GM12864 (cell line): Measurements from ENCODE around the gene AKAP11.
A peak's percentile ranks its signal among the peaks of the same experiment; 100 is the strongest.

Experiments used
- DNase-seq: peaks from one replicate; pipeline ENCODE4 v3.0.0-alpha.2; 2011; ENCODE audit warnings: low read depth
- H3K4me3 ChIP-seq: 2 replicates; pipeline ENCODE4 v1.5.1; 2011; ENCODE audit warnings: mild to moderate bottlenecking, low read depth, low read length, control low read depth
- TF ChIP-seq, protein P1 (sequence below): IDR thresholded peaks from 2 replicates; pipeline ENCODE4 v1.5.1; 2011; ENCODE audit warnings: low read depth, mild to moderate bottlenecking, moderate library complexity, low read length, control low read depth, inconsistent platforms; ENCODE audit errors: missing control alignments

AKAP11 gene

DNA sequence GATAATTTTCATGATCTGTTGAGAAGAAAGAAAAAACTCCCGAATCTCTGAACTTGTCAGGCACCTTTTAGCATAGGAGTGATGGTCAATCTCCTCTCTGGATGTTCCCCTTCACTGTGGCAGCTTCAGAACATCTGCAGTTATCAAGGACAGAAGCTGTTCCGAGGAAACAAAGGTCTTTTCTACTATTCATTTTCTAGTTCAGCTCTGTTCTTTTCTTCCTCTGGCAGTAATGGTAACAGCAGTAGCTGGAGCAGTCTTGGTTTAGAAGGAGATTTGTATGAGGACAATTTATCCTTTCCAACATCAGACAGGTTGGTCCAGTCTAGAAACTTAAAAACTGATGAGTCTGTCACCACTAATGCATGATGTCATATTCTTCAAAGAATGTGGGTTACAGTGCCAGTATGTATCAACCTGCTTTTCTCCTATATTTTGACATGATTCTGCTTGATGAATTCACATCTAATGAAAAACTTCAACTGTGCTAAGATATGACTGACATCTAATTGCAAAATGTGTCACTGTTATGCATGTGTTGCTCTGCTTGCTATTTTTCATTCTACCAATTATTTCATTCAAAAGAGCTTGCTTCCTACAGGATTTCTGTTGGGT is 41.0 kb downstream of the AKAP11 start:
- TF ChIP-seq, protein P1, sequence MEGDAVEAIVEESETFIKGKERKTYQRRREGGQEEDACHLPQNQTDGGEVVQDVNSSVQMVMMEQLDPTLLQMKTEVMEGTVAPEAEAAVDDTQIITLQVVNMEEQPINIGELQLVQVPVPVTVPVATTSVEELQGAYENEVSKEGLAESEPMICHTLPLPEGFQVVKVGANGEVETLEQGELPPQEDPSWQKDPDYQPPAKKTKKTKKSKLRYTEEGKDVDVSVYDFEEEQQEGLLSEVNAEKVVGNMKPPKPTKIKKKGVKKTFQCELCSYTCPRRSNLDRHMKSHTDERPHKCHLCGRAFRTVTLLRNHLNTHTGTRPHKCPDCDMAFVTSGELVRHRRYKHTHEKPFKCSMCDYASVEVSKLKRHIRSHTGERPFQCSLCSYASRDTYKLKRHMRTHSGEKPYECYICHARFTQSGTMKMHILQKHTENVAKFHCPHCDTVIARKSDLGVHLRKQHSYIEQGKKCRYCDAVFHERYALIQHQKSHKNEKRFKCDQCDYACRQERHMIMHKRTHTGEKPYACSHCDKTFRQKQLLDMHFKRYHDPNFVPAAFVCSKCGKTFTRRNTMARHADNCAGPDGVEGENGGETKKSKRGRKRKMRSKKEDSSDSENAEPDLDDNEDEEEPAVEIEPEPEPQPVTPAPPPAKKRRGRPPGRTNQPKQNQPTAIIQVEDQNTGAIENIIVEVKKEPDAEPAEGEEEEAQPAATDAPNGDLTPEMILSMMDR: no peak
- H3K4me3 ChIP-seq: no peak overlapping the region
- DNase-seq: no peak

DNA sequence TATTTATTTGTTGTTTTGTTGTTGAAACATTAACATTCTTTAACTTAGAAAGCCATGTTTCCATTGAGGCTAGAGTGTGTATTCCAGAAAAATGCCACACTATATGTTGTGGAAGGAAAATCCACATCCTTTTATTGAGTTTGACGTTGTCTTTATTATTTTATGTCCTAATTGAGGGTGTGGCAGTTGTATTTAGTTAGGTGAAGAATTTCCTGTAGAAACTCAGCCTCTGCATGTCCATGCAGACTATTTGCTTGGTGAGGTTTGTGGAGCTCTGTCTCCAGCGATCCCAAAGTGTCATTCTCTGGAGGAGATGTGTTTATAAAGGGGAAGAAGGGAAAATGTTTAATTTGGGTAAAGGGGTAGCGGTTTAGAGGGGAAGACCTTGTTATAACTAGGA is 46.6 kb downstream of the AKAP11 start:
- DNase-seq: no peak
- H3K4me3 ChIP-seq: no peak overlapping the region
- TF ChIP-seq, protein P1: no peak

DNA sequence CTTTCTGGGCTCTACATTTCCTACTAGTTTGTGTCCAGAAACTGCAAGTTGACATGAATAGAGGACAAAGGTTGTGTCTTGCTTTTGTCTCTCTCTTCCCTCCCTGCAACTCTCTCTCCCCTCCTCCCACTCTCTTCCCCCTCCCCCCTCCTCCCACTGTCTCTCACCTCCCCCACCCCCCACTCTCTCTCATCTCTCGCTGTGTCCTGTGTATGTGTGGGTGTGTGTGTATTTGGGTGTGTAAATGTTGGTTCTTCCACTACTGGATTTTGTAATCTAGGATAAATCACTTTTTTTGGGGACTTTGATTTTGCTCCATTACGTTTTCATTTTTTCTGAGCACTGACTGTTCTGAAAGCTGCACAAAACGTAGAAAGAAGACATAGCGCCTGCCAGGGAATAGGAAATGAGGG is 48.4 kb downstream of the AKAP11 start:
- no peak overlapping the region for H3K4me3 ChIP-seq
- DNase-seq: no peak
- TF ChIP-seq, protein P1: no peak

DNA sequence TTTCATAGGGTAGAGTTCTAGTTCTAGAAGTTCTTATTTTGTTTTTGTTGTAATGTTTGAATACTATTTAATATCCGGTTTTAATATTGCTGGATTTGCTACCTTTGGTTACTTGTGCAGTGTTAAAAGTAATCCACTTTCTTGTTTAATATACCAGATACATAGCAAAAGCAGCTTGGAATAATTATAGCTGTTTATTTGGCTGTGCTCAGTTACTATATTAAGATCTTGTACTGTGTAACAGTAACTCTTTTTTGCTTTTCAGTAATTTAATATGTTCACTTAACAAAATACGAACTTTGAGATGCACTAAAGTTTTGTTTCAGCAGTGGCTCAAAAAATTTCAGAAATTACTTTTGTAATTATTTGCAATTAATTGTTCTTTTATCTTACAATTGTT is 50.9 kb downstream of the AKAP11 start:
- no peak overlapping the region for H3K4me3 ChIP-seq
- DNase-seq: no peak
- TF ChIP-seq, protein P1: no peak

DNA sequence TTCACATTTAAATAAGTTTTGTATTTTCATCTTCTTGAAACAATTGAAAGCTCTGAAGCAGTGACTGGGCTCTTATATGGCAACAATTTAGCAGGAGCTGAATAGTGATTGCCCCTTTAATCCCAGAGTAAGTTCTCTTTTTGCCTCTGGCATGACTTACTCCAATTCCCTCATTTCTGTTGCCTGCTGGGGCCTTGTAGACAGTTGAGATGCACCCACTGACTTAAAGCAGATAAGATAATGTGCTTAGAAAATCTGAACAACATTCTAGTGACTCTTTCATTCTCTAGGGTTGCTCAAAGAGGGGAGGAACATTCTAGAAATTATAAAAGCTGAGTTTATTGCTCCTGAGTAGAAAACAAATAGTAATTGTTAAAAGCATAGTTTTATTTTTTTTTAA is 52.8 kb downstream of the AKAP11 start:
- TF ChIP-seq, protein P1: no peak
- no peak overlapping the region for H3K4me3 ChIP-seq
- DNase-seq: no peak

DNA sequence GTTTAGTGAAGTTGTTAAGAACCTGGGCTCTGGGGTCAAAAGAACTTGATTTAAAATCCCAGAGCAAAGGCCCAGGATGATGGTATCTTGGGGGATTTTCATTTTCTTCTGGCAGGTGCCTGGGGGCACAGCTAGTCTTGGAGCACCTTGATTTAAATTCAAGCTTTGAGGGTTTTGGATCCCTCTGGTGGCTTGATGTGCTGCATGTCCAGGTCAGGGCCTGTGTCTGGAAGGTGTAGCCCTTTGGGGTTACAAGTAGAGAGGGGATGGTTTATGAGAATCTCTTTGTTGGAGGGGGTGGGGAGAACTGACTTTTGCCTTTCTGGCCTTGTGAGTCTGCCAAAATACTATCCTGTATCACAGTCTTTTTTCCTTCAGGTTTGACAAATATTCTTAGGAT is 55.8 kb downstream of the AKAP11 start:
- TF ChIP-seq, protein P1: peak; percentile 3

DNA sequence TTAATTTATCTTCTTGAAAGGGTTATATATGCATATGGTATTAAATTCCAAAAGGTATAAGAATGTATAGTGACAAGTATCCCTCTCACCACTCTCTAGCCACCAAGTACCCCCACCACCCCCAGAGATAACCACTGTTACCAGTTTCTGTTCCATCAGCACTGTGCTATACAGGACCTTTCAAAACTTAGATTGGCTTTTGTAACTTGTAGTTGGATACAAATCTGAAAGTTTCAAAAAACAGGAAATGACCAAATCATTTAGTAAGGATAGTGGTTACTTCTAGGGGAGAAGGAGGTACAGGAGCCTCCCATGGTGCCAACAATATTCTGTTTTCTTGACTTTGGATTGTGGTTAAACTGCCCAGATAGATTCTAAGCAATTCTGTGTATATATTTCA is 56.7 kb downstream of the AKAP11 start:
- no peak overlapping the region for H3K4me3 ChIP-seq
- TF ChIP-seq, protein P1: no peak
- DNase-seq: peak; percentile 43

More for the DNA sequence above, 55.8 kb downstream of the AKAP11 start:
- DNase-seq: no peak
- H3K4me3 ChIP-seq: no peak overlapping the region
